Thoracic aorta (tissue), 2 donors: ENCODE measurements around the gene STON1. TPM values are rescaled to one million over a fixed set of nuclear protein-coding genes. Genes with fewer than 3 reads are reported as not detected.

Experiments used
- ATAC-seq: fragments of 150-250 bp; one replicate; pipeline ENCODE4 v1.8.0; 2017; ENCODE audit warnings: low read depth; ENCODE audit not compliant: insufficient number of reproducible peaks, low FRiP score
- DNase-seq: peaks from one replicate; pipeline ENCODE4 v3.0.0-alpha.2; 2020; ENCODE audit warnings: low spot score
- H3K27ac ChIP-seq, 2 donors: fragments of 200-600 bp; sonication (generic); 1 replicate in 1 of 2; 2 replicates in 1 of 2; pipeline ENCODE4 v1.5.1; 2016; ENCODE audit warnings: mild to moderate bottlenecking in 2 of 2, moderate library complexity in 2 of 2
- H3K27me3 ChIP-seq: fragments of 200-600 bp; sonication (generic); replicated peaks from 2 replicates; pipeline ENCODE4 v1.6.0; 2016; ENCODE audit warnings: mild to moderate bottlenecking; ENCODE audit not compliant: insufficient read depth
- H3K36me3 ChIP-seq: fragments of 200-600 bp; sonication (generic); one replicate; pipeline ENCODE4 v1.5.1; 2016
- H3K4me1 ChIP-seq, 2 donors: fragments of 200-600 bp; sonication (generic); 1 replicate in 1 of 2; 2 replicates in 1 of 2; pipeline versions ENCODE4 v1.5.1 to v1.6.0; 2016; ENCODE audit warnings: low read depth in 2 of 2, mild to moderate bottlenecking in 1 of 2; ENCODE audit not compliant: control insufficient read depth in 1 of 2
- H3K4me3 ChIP-seq: fragments of 200-600 bp; sonication (generic); 2 replicates; pipeline ENCODE4 v1.5.1; 2016; ENCODE audit warnings: mild to moderate bottlenecking
- H3K9me3 ChIP-seq: fragments of 200-600 bp; sonication (generic); 2 replicates; pipeline ENCODE4 v1.5.1; 2016
- CTCF ChIP-seq: fragments of 200-600 bp; sonication (generic); IDR thresholded peaks from one replicate; pipeline ENCODE4 v1.5.1; 2019; ENCODE audit warnings: antibody characterized with exemption
- total RNA-seq, 2 donors: library from RNA; depleted of rRNA; stranded (reverse); fragments of >200 nt; gene quantifications; one replicate each; pipeline versions ENCODE4 v1.1.0 to v1.2.3, GENCODE V29; 2016

Gene STON1
- total RNA-seq, 2 donors from 2014 or later, result 39.2 to 42.4 TPM

GRCh38 chr2:48600204-48600813, 70.4 kb downstream of the STON1 start:
- H3K4me3 ChIP-seq, result no peak overlapping the region
- H3K27me3 ChIP-seq, result no peaks in the 10 kb centered on the region
- ATAC-seq, result no peak
- DNase-seq, result no peak
- no peaks in the 10 kb centered on the region for H3K4me1 ChIP-seq
- peak; percentile 44 for TF ChIP-seq CTCF
- H3K36me3 ChIP-seq, result no peaks in the 10 kb centered on the region
- no peaks in the 10 kb centered on the region for H3K9me3 ChIP-seq
- no peak overlapping the region for H3K27ac ChIP-seq

- Histone ChIP-seq H3K27ac (no peak overlapping the region), H3K4me1 (no peaks in the 10 kb centered on the region), H3K36me3 (no peaks in the 10 kb centered on the region), H3K9me3 (no peaks in the 10 kb centered on the region), H3K4me3 (no peak overlapping the region), H3K27me3 (no peaks in the 10 kb centered on the region)
- TF ChIP-seq CTCF, result no peak
- ATAC-seq (no peak), DNase-seq (no peak)
Measured at GRCh38 chr2:48600917-48601316, 71.0 kb downstream of the STON1 start.

GRCh38 chr2:48601349-48601748, 71.4 kb downstream of the STON1 start:
- no peak overlapping the region for H3K27ac ChIP-seq
- no peak for ATAC-seq
- no peak for TF ChIP-seq CTCF

GRCh38 chr2:48605482-48606175, 75.7 kb downstream of the STON1 start:
- TF ChIP-seq CTCF, result no peak
- no peaks in the 10 kb centered on the region for H3K4me1 ChIP-seq
- no peak overlapping the region for H3K4me3 ChIP-seq
- H3K9me3 ChIP-seq, result no peaks in the 10 kb centered on the region
- H3K27ac ChIP-seq, result no peak overlapping the region
- no peaks in the 10 kb centered on the region for H3K36me3 ChIP-seq
- DNase-seq (no peak), ATAC-seq (no peak)
- no peaks in the 10 kb centered on the region for H3K27me3 ChIP-seq

More at GRCh38 chr2:48601349-48601748, 71.4 kb downstream of the STON1 start:
- H3K4me1 ChIP-seq, result no peaks in the 10 kb centered on the region
- no peak overlapping the region for H3K4me3 ChIP-seq
- no peaks in the 10 kb centered on the region for H3K36me3 ChIP-seq
- H3K27me3 ChIP-seq, result no peaks in the 10 kb centered on the region
- H3K9me3 ChIP-seq, result no peaks in the 10 kb centered on the region
- no peak for DNase-seq

GRCh38 chr2:48607307-48608014, 77.5 kb downstream of the STON1 start:
- no peak overlapping the region for H3K27ac ChIP-seq
- ATAC-seq, result no peak
- no peak for DNase-seq
- no peaks in the 10 kb centered on the region for H3K9me3 ChIP-seq
- H3K36me3 ChIP-seq, result no peaks in the 10 kb centered on the region
- H3K4me3 ChIP-seq, result no peak overlapping the region
- no peaks in the 10 kb centered on the region for H3K27me3 ChIP-seq
- H3K4me1 ChIP-seq, result no peaks in the 10 kb centered on the region
- TF ChIP-seq CTCF, result no peak
